SW480 (cell line): ENCODE results near the gene LRRC25.
A peak's percentile ranks its signal among the peaks of the same experiment; 100 is the strongest.

Source experiments
- DNase-seq: peaks from one replicate; pipeline ENCODE4 v3.0.0-alpha.2; 2016; ENCODE audit warnings: low spot score

LRRC25 gene

GRCh38 chr19:18424890-18425514, 27.6 kb upstream of the LRRC25 start:
- DNase-seq = no peak

GRCh38 chr19:18424122-18424889, 26.9 kb upstream of the LRRC25 start:
- no peak for DNase-seq

- DNase-seq = no peak
Measured at GRCh38 chr19:18423258-18424020, 26.0 kb upstream of the LRRC25 start.

GRCh38 chr19:18422530-18423191, 25.2 kb upstream of the LRRC25 start:
- DNase-seq = no peak

- no peak for DNase-seq
Measured at GRCh38 chr19:18421371-18421959, 24.0 kb upstream of the LRRC25 start.

- no peak for DNase-seq
Measured at GRCh38 chr19:18420930-18421329, 23.5 kb upstream of the LRRC25 start.

- peak; percentile 49 for DNase-seq
Measured at GRCh38 chr19:18419699-18420460, 22.5 kb upstream of the LRRC25 start.

GRCh38 chr19:18419195-18419698, 21.8 kb upstream of the LRRC25 start, which contains the start of gene SSBP4:
TSS of gene SSBP4 (plus strand) at chr19:18419398. CDS start at chr19:18419649, 251 bp downstream.
- DNase-seq = peak; percentile 82

- DNase-seq = peak; percentile 80
Measured at GRCh38 chr19:18418483-18419194, 21.2 kb upstream of the LRRC25 start.

GRCh38 chr19:18418029-18418482, 20.6 kb upstream of the LRRC25 start:
- peak; percentile 41 for DNase-seq

- DNase-seq = peak; percentile 77
Measured at GRCh38 chr19:18417250-18418028, 20.0 kb upstream of the LRRC25 start.

GRCh38 chr19:18416778-18417249, 19.4 kb upstream of the LRRC25 start:
- peak; percentile 86 for DNase-seq

- DNase-seq = no peak
Measured at GRCh38 chr19:18415178-18415867, 17.9 kb upstream of the LRRC25 start.

GRCh38 chr19:18414504-18415177, 17.2 kb upstream of the LRRC25 start:
- peak; percentile 41 for DNase-seq

- no peak for DNase-seq
Measured at GRCh38 chr19:18412610-18413239, 15.3 kb upstream of the LRRC25 start.

- DNase-seq = peak; percentile 75
Measured at GRCh38 chr19:18408053-18408476, 10.6 kb upstream of the LRRC25 start.

GRCh38 chr19:18406749-18407148, 9.3 kb upstream of the LRRC25 start:
- no peak for DNase-seq
